GM19452 (cell line): Measurements from ENCODE around the gene CBFA2T2.
A peak's percentile ranks its signal among the peaks of the same experiment; 100 is the strongest.
"Not testable (repeated sequence)": the region's sequence is repeated elsewhere in the genome, so short reads cannot be mapped to it uniquely, and the experiment has no call there.

Source experiments
- ATAC-seq: cut with Tn5 transposase; IDR thresholded peaks from one replicate; pipeline ENCODE4 v1.9.1; 2021; ENCODE audit not compliant: unreplicated experiment

CBFA2T2 gene

DNA sequence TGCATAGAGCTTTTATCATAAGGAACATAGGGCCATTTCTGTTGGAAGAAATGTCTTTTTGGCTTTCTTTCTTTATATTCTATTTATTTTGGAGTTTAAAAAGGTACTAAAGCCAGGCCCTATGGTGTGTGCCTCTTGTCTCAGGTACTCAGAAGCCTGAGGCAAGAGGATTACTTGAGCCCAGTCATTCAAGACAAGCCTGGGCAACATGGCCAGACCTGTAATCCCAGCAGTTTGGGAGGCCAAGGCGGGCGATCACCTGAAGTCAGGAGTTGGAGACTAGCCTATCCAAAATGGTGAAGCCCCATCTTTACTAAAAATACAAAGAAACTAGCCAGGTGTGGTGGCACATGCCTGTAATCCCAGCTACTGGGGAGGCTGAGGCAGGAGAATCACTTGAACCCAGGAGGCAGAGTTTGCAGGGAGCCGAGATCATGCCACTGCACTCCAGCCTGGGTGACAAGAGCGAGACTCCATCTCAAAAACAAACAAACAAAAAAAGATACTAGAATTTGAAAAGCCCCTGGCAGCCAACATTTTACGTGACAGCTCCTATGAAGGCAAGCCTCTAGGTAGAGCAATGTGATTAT lies 80.0 kb downstream of the CBFA2T2 start:
- ATAC-seq: no peak

DNA sequence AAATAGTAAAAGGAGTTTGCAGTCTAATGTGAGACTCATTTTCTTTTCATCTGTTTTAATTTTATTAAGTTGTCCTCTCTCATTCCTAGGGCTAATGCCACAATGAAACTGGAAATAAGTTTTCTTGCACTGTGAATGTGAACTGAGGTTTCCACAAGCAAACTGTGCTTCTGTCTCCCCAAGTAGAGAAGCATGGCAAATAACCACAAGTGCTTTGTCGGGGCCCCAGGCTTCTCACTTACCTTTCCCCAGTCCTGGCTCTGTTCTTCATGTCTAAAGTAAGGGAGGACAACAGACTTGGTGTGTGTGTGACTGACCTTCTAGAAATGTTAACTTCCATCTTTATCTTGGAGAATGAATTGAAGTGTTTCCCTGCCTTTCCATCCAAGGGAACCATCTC lies 80.8 kb downstream of the CBFA2T2 start:
- ATAC-seq: no peak

DNA sequence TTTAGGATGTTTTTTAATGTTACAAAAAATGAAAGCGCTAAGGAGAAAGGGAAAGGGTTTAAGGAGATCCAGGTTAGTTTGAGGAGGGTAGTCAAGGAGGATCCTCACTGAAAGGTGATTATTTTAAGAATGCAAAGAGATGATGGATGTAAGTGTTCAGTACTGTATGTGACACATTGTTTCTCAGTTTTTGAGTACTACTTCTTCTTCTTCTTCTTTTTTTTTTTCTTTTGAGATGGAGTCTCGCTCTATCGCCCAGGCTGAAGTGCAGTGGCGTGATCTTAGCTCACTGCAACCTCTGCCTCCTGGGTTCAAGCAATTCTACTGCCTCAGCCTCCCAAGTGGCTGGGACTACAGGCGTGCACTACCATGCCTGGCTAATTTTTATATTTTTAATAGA lies 83.4 kb downstream of the CBFA2T2 start:
- not testable (repeated sequence) for ATAC-seq

DNA sequence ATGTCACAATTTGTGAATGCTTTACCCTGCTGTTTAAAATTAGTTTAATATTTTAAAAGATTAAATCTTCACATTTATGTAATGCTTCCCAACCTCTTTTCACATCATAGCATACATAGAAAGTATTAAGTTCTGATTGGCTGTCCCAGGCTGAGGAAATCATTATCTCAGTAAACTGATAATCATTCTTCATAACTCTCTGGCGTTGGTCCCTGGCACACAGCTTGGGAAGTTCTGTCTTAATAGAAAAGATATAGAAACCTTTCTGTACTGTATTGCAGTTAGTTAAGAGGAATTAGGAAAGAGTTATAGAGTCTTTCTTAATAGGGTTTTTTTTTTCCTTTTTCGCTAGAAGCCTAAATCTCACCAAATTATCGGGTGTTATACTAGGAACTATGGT lies 85.4 kb downstream of the CBFA2T2 start:
- ATAC-seq: no peak

DNA sequence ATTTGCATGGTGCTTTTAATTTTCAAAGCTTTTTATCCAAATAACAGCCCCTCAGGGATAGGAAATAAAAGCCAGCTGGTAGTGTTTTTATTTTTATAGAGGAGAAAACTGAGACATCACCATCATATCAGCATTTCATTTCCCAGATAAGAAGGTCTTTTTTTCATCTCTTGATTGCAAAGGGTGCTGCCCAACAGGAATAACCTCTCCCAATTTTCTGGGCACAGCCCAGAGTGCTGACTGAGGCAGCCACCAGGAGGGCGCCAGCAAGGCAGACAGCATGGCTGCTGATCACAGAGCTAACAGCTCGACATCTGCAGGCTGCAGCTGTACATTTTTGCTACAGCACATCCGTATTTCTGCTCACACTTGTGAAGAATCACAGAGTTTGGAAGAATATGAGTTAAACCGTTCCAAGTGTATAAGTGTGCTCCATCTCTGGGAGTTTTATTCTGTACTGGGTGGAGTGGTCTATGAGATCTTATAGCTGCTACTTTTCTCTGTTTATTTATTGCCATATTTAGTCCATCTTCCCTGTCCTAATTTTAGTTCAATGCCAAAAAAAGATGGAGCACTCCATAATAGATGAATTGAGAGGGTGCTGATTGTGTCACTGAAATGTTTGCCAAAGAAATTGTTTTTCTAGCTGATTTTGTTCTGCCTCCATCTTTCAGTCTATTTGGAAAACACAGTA lies 86.7 kb downstream of the CBFA2T2 start:
- ATAC-seq: no peak

DNA sequence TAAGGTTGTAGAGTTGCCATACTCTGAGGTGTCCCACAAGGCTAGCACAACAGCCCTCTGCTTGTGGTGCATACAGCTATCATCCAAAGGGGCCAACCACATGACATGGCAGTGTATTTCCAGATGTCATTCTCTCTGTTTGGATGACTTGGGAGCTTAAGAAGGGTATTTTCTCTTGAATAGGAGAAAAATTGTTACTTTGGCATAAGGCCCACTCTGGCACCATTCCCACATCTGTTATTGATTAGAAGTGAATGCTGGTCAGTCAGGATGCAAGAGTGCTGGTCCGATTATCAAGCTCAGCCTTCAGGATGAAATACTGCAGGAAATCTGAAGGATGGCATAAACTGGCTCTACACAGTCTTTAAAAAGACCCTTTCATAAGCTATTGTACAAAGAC lies 88.6 kb downstream of the CBFA2T2 start:
- ATAC-seq: no peak

DNA sequence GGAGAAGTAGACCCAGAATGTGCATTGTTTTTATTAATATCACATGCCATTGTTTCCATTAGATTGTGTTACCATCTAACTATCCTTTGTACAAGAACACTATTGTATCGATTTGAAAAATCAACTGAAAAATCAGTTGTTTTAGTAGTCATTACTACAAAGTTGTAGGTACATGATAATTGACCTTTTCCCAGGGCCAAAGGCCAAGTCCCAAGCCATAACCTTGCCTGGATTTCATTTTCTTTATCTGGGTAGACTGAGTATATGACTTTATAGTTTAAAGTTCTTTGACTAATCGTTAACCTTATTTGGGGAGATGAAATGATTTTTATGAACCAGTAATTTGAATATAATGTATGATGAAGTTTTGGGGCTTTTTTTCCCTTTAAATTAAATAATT lies 93.2 kb downstream of the CBFA2T2 start:
- ATAC-seq: no peak

DNA sequence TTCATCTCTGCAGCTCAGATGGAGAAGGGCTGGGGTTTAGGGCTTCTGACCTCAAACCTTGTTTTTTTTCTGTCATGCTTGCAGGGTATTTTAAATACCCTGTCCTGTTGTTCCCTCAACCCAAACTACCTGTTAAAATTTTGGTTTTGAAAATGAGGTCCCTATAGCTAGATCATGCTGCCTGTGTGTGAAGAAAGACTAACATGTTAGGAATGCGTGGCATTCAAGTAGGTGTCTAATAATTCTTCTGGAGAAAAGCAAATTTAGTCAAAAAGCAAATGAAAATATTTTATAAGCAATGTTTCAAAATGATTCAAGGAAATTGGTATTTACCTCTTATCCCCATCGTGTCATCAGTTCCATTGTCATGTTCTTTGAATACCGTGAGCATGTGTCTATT lies 95.1 kb downstream of the CBFA2T2 start:
- no peak for ATAC-seq

DNA sequence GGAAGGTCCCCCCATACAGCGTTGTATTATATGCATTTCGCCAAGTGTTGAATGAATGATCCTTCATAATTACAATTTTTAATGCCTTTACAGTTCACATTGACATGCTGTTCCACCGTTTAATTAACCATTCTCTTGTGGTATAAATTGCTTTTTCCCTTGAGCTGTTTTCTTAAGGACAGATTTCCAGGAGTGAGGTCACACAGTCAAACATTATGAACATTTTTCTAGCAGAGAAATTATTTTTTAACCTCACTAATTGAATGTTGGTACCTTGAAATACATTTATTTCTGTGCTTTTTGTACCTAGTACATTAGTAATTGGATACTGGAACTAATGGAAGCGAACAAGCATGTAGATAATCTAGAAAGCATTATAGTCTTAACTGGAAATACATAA lies 95.5 kb downstream of the CBFA2T2 start:
- ATAC-seq: no peak

DNA sequence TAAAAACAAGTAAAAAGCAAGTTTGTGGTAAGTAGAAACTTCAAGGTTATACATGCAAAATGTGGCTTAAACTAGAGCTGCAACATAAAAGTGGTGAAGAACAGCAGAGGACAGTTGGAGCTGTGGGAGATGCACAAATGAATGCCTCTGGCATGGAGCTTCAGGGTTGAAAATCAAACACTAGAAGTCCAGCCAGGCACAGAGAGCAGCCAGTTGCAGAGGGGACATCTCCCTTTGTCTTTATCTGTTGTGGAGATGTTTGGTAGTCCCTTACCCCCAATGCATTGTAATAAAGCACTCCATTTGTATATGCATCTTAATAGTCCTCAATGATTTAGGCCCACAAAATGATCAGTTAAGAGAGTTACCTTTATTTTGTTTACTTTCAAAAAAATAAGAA lies 99.2 kb downstream of the CBFA2T2 start:
- no peak for ATAC-seq

DNA sequence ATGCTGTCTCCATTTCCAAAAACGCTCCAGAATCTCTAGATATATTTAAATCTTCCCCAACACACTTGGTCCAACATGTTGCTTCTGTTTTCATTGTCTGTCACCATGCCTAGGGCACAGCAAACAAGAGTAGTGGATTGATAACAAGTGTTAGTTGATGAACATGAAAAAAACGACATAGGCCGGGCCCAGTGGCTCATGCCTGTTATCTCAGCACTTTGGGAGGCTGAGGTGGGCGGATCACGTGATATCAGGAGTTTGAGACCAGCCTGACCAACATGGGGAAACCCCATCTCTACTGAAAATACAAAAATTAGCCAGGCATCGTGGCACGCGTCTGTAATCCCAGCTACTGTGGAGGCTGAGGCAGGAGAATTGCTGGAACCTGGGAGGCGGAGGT lies 102.0 kb downstream of the CBFA2T2 start:
- ATAC-seq: not testable (repeated sequence)

DNA sequence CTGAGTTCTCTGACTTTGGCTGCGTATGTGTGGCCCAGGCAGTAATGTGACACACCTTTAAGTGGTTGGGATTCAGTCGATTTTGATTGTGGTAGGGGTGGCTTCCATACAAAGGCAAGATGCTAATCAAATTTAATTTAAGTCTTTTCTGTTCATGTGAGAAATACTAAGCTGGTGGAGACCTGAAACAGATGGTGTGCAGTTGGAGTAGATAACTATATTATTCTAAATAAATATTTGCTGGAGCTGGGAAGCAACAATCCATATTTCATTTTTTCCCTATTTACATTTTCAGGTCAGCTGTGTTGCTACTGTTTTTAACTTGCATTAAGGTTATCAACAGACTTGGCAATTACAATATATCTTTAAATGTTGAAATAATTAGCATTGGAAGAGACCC lies 104.8 kb downstream of the CBFA2T2 start:
- no peak for ATAC-seq

DNA sequence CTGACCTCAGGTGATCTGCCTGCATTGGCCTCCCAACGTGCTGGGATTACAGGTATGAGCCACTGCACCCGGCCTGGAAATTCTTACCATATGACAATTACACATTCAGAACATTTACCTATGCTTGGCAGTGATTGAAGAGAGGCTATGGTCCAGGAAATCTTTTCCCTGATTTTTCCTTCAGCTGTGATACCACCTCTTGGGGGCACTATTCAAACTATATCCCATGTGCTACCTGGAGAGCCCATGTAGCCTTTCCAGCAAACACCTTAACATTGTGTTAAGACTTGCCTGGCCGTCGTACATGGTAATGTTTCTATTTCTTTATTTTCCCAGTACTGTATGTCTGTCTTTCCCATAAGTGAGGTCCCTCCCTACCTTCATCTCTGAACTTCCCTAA lies 110.5 kb downstream of the CBFA2T2 start:
- no peak for ATAC-seq

DNA sequence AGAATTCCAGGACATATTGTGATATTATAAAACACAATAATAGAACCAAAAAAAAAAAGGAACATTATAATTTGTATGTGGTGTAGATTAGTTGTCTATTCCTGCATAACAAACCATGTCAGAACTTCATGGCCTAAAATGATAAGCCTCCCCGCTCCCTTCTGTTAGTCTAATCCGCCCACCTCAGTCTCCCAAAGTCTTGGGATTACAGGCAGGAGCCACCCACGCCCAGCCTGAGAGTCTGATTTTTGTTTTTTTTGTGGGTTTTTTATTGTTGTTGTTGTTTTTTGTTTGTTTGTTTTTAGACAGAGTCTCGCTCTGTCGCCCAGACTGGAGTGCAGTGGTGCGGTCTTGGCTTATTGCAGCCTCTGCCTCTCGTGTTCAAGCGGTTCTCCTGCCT lies 111.1 kb downstream of the CBFA2T2 start:
- ATAC-seq: no peak

DNA sequence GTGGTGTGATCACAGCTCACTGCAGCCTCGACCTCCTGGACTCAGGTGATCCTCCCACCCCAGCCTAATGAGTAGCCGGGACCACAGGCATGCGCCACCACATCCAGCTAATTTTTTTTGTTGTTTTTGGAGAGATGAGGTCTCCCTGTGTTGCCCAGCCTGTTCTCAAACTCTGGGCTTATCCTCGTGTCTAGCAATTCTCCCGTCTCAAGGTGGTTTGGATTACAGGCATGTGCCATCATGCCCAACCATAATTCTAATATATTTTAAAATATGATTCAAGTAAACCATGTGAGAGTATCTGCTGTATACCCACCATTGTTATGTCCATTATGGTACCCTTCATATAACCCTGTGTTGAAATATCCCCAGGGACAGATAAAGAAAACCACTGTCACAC lies 112.0 kb downstream of the CBFA2T2 start:
- ATAC-seq: no peak

DNA sequence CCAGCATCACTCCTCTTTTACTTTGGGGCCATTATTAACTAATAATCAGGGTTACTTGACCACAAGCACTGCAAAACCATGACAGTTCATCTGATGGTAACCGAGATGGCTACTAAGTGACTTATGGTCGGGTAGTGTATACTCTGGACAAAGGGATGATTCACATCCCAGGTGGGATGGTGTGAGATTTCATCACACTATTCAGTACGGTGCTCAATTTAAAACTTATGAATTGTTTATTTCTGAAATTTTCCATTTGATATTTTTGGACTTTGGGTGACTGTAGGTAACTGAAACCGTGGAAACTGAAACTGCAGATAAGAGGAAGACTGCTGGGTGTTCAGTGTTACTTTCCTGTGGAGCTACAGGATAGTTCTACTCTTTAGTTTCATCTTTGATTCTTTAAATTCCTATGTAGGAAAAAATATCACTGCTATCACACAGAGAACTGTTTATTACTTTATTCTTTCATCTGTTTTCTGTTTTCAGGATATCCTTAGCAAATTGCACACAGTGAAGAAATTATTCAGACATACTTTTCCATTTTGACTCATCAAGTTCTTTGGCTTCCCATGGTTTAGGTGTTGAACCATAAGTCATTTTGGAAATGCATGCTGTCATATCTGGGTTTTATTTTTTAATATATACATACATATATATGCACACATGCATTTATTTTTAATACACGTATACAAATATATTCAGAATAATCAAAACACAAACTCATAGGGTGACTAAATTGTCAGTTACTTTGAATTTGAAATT lies 113.1 kb downstream of the CBFA2T2 start:
- peak; percentile 63 for ATAC-seq

DNA sequence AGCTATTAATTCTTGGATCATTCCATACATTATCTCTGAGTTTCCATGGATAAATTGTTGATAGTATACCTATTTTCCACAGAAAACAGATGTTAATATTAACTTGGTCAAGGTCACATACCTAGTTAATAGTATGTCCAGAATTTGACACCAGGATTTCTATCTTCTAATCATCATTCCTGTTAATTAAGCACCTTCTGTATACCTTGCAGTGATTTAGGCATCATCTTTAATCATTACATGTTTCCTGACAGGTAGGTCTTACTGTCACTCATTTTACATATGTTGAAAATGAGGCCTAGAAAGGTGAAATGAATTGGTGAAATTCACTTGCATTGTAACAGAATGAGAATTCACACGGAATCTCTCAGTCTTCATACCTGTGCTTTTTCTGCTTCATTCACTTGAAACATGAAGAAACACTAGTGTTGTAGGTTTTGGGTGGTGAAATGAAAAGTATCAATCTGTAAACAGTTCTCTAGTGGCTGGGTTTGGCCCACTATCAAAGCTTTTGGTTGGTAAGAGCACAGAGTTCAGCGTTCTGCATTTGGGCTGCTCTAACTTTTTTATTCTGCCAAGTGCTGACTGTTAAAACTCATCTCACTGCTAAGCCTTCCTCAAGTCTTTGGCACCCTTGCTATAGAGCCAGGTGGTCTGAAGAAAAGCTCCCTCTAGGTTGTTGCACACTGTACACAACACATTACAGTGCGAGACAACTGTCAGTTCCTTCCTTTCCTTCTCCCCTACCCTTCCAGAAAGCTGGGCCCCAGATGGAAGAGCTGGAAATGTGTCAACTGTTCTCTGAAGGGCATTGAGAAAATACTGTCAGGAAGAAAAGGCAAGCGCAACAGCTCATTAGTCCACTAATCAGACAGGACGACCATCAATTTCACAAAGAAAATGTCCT lies 114.4 kb downstream of the CBFA2T2 start:
- ATAC-seq: no peak

DNA sequence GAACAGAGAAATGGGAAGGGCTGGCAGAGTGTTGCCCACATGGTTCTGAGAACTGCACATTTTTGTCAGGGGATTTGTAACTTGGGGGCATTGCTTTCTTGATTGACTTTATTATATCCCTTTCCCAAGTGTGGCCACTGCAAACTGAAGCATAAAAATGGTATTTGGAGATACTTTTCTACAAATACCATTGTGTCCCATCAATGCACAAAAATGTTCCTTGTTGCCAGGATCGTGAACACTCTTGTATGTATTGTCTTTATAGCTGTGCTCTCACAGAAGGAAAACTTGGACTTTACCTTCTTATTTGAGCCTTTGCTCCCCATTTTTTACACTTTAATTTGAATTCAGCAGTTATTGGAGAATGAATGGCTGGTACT lies 115.1 kb downstream of the CBFA2T2 start:
- no peak for ATAC-seq

DNA sequence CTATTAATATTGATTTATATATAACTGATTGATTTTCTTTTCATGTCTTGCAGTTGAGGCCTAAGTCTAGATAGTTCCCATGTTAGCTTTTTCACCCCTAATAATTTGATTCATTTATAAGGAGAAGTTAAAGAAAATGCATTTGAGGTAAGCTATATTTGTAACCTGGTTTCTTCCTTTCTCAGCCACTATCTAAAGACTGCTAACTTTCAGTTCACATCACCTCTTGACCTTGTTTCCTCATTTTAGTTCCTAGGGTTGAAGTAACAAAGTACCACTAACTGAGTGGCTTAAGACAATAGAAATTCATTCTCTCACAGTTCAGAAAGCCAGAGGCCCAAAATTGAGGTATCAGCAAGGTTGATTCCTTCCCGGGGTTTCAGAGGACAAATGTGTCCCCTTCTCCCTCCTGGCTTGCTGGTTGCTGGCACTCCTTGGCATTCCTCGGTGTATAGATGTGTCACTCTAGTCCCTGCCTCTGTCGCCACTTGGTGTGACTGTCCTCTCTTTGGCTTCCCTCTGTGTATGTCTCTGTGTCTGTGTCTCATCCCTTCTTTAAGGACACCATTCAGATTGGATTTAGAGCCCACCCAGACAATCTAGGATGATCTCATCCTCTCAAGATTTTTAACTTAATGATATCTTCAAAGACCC lies 116.3 kb downstream of the CBFA2T2 start:
- ATAC-seq: no peak

DNA sequence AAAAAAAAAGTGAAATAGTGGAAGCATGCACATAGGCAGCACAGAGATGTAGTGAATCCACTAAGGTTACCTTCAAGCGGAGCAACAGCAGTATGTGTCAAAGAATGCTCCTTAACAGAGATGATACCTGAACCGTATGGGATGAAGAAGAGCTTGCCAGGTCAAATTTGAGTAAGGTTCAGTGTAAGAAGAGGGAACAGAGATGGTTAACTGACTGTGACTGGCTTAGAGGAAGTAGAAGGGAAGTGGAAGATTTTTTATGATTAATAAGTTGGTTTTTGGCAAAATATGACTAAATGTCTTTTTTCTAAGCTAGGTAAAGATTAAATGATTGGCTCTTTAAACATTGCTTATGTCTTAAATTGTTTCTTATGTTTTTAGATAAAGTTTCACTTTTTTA lies 119.6 kb downstream of the CBFA2T2 start:
- no peak for ATAC-seq

DNA sequence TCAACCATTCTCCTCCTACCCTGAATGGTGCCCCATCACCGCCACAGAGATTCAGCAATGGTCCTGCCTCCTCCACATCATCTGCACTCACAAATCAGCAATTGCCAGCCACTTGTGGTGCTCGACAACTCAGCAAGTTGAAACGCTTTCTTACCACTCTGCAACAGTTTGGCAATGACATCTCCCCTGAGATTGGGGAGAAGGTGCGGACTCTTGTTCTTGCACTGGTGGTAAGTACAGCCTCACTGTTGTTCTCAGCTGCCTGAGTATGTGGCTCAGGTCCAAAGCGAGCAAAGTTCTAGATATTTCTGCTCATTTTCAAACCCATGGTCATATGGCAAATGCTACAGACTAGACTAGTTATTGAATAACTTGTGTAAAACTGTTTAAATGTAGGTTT lies 121.2 kb downstream of the CBFA2T2 start:
- ATAC-seq: no peak
